Fibroblast of skin of abdomen (primary cell): ENCODE measurements around the gene RPS6KA2.

ENCODE experiments used
- DNase-seq: peaks from one replicate; pipeline ENCODE4 v3.0.0-alpha.2; 2013

The RPS6KA2 gene

GRCh38 chr6:166463359-166464067 is 163.5 kb downstream of the RPS6KA2 start:
- no peak for DNase-seq

- DNase-seq: no peak
Measured at GRCh38 chr6:166462461-166463135, 164.5 kb downstream of the RPS6KA2 start.

GRCh38 chr6:166461821-166462460 is 165.1 kb downstream of the RPS6KA2 start:
- DNase-seq: no peak

GRCh38 chr6:166460473-166461437 is 166.3 kb downstream of the RPS6KA2 start:
- no peak for DNase-seq

GRCh38 chr6:166459906-166460305 is 167.1 kb downstream of the RPS6KA2 start:
- no peak for DNase-seq

GRCh38 chr6:166459272-166459671 is 167.8 kb downstream of the RPS6KA2 start:
- DNase-seq: no peak

GRCh38 chr6:166456395-166457156 is 170.5 kb downstream of the RPS6KA2 start:
- DNase-seq: peak; percentile 33

- DNase-seq: no peak
Measured at GRCh38 chr6:166454692-166455515, 172.1 kb downstream of the RPS6KA2 start.

- no peak for DNase-seq
Measured at GRCh38 chr6:166453651-166454050, 173.4 kb downstream of the RPS6KA2 start.

GRCh38 chr6:166450167-166450873 is 176.7 kb downstream of the RPS6KA2 start:
- DNase-seq: no peak

GRCh38 chr6:166449641-166450040 is 177.4 kb downstream of the RPS6KA2 start:
- DNase-seq: no peak

- DNase-seq: no peak
Measured at GRCh38 chr6:166449036-166449435, 178.0 kb downstream of the RPS6KA2 start.

GRCh38 chr6:166448432-166448831 is 178.6 kb downstream of the RPS6KA2 start:
- no peak for DNase-seq

GRCh38 chr6:166446567-166447065 is 180.4 kb downstream of the RPS6KA2 start:
- DNase-seq: no peak

- no peak for DNase-seq
Measured at GRCh38 chr6:166446146-166446545, 180.9 kb downstream of the RPS6KA2 start.

- no peak for DNase-seq
Measured at GRCh38 chr6:166444446-166444845, 182.6 kb downstream of the RPS6KA2 start.

GRCh38 chr6:166443166-166443565 is 183.9 kb downstream of the RPS6KA2 start:
- no peak for DNase-seq

- DNase-seq: no peak
Measured at GRCh38 chr6:166442131-166442685, 184.8 kb downstream of the RPS6KA2 start.

- DNase-seq: no peak
Measured at GRCh38 chr6:166441325-166442078, 185.5 kb downstream of the RPS6KA2 start.
